ENCODE results near the gene RTL1. TPM values are rescaled to one million over a fixed set of nuclear protein-coding genes. Genes with fewer than 3 reads are reported as not detected.

RTL1 gene
- total RNA-seq, 1 experiment from 2014 or later = not detected

DNA sequence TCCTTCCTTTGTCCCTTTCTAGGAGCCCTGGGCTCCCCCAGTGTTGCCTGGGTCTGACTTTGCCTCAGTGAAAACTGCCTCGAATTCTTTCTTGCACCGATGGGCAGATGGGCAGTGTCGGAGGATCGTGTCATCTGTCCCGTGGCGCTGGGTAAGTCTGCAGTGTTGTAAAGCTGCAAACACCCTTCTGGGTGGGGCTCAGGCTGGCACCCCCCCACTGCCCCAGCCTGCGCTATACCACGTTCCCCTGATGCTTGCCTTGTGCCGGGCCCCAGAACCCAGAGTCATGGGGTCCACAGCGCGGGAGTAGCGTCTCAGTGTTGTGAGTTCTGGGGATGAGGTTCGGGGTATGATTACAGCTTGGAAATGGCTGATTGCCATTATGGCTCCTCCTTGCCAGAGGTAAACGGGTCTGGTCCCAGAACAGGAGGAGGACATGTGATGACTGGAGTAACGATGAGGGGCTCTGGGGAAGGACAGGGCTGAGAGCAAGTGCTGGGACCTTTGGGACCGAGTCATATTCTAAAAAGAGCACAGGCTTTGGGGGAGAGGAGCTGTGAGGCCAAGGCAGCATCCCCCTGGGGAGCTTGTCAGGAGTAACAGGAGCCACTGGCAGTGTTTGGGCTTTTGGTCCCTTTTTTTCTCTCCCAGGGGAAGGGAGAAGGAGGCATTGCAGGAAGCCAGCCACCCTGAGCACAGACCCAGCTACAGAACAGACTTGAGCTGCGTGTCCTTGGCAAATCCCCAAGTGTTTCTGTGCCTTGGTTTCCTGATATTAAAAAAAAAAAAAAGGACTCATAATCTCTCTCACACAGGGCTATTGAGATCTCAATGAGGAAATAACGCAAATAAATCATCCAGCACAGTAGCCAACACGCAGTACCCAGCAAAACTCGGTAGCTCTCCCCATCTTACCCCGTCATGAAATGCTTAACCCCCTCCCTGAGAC is 4.3 kb downstream of the RTL1 start:
- DNase-seq (ENCODE audit: low read depth) = no peak

DNA sequence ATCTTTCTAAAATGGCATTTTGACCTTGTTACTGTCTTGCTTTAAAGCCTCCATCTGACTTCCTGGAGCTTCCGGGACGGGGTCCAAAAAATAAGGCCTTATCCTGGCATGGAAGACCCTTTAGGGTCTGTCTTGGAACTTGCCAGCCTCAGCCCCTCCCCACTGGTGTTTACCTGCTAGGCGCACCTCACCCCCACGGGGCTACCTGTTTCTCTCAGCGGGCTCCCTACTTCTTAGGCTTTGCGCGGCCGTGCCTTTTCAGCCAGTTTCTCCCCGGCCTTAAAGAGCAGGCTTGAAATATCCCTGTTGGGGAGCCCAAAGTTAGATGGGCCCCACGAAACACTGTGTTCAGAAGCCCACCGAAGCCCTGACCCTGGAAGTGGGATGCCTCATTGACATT is 5.1 kb downstream of the RTL1 start:
- DNase-seq (ENCODE audit: low read depth) = no peak

- no peak for DNase-seq (ENCODE audit: low read depth)
These were observed 7.0 kb downstream of the RTL1 start for GRCh38 chr14:100896369-100897060.

GRCh38 chr14:100895411-100895810 is 8.1 kb downstream of the RTL1 start:
- DNase-seq (ENCODE audit: low read depth) = no peak

DNA sequence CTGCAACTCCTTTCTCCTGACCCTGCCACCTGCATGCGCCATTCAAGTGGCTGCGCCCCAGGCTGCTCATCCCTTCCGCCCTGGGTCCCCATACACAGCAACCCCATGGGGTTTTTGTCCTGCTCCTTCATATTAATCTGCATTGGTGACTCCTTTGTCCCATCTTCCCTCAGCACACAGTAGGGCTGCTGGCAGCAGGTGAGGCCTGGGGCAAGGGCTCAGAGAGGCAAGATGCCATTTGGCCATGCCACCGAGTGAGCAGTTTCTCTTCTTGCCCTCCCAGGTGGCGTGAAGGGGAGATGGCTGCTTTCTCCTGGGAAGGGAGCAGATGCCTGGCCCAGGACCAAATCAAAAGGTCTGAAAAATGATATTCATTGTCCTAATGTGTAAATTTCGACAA is 9.1 kb downstream of the RTL1 start:
- DNase-seq (ENCODE audit: low read depth) = no peak

DNA sequence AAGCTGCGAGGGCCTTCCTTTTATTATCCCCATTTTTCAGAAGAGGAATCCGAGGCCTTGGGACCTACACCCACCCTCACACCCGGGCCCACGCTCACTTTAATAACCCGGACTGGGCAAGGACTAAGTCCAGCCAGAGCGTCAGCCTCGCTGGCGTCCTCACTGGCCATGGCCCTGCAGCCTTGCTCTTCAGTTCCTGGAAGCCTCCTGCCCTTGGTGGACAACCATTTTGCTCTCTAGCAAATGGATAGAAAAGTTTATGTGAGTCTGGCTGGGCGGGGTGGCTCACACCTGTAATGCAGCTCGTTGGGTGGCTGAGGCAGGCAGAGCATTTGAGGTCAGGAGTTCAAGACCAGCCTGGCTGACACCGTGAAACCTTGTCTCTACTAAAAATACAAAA is 9.8 kb downstream of the RTL1 start:
- DNase-seq (ENCODE audit: low read depth) = no peak

- no peak for DNase-seq (ENCODE audit: low read depth)
These were observed 10.3 kb downstream of the RTL1 start for GRCh38 chr14:100893228-100893601.

DNA sequence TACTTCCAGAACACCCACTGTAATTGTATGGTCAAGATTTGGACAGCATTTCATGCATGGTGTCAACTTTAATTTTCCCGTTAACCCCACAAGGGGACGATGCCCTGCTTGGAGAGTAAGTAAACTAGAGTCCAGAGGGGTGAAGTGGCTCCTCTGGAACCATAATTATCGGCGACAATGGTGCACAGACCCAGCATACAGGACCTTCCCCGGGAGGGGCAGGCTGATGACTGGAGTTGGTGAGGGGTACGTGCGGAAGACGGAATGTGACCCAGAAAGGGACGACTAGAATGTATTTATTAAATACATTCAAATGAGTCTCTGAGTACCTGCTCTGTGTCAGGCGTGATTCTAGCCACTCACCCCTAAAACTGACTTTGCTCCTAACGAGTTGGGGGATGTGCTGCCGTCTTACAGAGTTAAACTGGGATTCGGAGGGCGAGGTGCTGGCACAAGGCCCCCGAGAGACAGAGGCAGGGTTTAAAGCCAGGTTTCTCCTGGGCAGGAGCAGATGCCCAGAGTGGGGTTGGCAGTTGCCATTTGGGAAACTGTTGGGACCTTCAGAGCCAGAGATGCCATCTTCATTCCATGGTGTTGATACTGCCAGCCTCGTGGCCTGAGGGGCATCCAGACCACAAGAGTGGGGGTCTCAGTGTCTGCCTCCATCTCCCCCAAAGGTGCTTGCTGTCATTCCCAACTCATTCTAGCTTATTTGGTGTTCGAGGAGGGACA is 10.9 kb downstream of the RTL1 start:
- no peak for DNase-seq (ENCODE audit: low read depth)

- DNase-seq (ENCODE audit: low read depth) = no peak
These were observed 11.7 kb downstream of the RTL1 start for GRCh38 chr14:100891501-100892445.

DNA sequence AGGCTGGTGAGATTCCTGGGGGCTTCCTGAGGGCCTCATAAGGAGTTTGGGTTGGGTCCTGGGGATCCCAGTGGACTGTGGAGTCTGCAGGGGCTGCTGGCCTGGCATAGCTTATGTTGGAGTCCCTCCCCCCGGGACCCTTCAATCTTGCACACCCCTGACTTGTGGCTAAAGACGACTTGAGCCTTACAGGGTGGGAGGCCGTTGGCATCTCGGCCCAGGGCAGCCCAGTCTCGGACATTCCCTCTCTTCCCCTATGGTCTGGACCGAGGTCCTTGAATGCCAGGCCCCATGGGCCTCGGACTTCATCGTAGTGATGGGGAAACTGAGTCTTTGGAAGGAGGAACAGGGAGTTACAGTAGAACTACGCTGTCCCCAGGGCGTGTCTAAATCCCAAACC is 12.5 kb downstream of the RTL1 start:
- DNase-seq (ENCODE audit: low read depth) = no peak

DNA sequence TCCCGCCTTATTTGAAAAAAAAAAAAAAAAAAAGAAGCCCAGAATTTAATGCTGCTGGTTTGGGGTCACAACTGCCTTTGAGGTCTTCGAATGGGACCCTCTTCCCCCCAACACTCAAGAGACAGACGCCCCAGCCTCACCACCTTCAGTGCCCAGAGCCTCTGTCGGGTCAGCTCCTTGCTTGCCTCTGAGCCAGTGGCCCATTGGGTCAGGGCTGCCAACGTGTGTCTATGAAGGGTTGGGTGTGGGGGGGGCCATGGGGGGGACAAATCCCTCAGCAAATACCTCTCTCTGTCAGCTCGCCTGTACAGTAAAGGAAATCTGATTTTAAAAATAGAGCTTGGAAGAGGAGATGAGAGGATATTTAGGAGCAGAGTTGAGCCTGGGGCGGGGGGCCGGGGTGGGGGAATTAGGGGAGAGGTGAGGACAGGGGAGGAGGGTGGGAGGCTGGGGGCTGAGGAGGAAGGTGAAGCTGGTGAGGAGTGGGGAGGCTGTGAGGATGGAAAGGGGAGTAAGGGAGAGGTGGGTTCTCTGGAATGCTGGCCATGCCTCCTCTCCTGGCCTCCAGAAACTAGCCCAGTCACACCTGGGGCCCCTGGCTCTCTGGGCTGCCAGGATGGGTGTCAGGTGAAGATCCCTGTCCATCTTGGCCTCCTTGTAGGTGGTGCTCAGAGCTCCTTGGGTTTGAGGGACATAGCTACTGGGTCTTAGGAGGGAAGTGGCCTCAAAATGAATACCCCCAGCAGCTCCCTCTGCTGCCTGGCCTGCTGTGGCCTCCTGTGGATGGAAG is 13.3 kb downstream of the RTL1 start:
- DNase-seq (ENCODE audit: low read depth) = no peak

DNA sequence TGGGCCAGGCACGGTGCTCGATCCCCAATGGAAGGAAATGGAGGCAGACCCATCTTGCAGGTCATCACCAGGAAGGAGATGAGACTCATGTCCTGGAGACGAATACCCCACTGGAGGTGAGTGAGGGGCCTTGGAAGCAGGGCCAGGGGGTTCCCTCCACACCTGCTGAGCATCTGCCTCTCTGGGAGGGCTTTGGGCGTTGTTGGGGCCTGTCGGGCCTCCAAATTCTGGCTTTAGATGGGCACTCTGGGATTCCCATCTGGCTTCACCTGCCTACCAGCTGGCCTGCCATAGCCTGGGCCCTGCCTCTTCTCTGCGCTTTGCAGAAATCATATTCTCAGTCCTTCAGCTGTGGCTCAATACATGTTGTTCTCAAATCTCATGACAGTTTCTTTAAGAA is 13.9 kb downstream of the RTL1 start:
- DNase-seq (ENCODE audit: low read depth) = no peak

DNA sequence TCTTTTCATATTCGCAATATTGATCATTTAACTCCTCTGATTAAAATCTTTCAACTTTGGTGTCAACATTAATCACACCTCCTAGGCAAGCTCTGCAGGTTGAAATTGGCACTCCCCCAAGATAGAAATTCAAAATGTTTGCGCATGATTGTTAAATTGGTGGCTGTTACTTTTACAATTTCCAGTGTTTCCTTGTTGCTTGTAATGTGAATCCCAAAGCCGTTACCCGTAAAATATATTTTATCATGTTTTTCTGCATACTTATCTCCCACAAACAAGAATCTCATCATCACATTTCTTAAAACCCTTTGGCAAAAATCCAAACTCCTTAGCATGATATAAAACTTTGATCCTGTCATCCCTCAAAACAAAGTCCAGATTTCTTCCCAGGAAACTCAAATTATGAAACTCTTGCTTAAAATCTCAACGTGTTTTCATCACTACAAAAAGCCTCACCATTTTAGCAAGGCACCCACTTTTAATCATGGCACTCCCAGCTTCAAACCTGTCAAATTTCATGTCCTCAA is 14.7 kb downstream of the RTL1 start:
- no peak for DNase-seq (ENCODE audit: low read depth)

GRCh38 chr14:100887728-100888335 is 15.7 kb downstream of the RTL1 start:
- no peak for DNase-seq (ENCODE audit: low read depth)

GRCh38 chr14:100885617-100886016 is 17.9 kb downstream of the RTL1 start:
- no peak for DNase-seq (ENCODE audit: low read depth)

GRCh38 chr14:100885196-100885595 is 18.3 kb downstream of the RTL1 start:
- DNase-seq (ENCODE audit: low read depth) = no peak

DNA sequence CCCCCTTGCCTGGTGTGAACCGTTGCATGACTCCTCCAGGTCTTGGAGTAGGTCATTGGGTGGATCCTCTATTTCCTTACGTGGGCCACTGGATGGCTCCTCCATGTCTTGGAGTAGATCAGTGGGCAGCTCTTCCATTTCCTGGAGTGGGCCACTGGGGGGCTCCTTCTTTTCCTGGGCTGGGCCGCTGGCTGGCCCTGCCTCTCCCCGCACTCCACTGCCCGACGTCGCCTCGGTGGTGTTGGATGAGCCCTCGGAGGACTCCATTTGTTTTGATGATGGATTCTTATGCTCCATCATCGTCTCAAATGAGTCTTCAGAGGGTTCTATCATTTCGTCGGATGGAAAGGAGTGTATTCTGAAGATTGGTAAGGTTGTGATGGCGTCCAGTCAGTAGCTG is 19.1 kb downstream of the RTL1 start:
- DNase-seq (ENCODE audit: low read depth) = no peak

- DNase-seq (ENCODE audit: low read depth) = no peak
These were observed 19.8 kb downstream of the RTL1 start for GRCh38 chr14:100883789-100884101.

DNA sequence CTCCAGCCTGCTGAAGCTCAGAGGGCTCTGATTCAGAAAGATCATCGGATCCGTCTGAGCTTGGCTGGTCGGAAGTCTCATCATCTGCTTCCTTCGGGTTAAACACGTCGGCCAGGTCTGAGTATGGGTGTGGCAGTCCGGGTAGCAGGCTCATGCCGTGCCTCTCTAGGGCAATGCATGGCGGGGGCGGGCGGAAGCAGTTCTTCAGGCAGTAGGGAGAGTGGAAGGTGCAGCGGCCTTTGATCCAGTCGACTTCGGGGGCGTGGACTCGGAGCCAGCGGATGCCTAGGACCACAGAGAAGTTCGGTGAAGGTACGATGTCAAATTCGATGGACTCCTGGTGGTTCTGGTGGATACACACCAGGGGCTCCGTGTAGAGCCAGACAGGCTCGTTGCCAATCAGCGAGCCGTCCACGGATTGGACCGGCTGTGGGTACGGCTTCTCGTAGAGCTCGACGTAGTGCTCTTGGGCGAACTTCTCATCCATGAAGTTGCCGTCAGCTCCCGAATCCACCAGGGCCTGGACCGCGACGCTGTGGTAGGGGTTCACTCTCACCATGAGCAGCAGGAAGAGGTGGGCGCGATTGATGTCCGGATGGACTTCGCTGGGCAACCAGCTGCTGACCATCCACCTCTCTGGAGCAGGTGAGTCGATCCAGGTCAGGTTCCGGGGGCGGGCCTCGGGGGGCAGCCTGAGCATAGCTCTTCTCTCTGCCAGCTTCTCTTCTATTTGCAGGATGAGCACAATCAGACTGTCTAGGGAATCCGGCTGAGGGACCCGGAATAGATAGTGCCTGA is 20.3 kb downstream of the RTL1 start:
- no peak for DNase-seq (ENCODE audit: low read depth)

All from LHCN-M2 (cell line).